ENCODE measurements around the gene VPS26A. TPM values are rescaled to one million over a fixed set of nuclear protein-coding genes. Genes with fewer than 3 reads are reported as not detected.

Gene VPS26A
- polyA plus RNA-seq, 3 donors, result 10.1 to 58.3 (median 42.1) TPM

DNA sequence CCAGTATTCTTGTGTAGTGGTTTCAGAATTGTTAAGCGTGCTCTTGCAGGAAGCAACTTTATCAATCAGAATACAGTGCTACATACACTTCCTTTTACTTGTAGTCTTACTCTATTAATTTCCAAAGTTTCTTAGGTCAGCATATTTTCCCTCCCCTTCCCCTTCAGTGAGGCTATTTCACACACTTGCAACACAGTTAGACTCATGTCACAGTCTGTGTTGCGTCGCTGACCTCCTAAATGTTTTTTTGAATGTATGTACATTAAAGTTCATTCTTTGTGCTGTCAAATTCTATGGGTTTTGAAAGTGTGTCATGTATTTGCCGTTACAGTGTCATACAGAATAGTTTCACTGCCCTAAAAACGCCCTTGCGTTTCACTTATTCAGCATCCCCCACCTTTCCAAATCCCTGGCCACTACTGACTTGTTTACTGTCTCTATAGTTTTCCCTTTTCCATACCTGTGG is 90.7 kb downstream of the VPS26A start:
- peak overlapping the region in 1 of 2 donors; percentile 59 for H3K4me3 Mint-ChIP-seq
- H3K27ac Mint-ChIP-seq, result peak overlapping the region in 4 of 7 donors; percentile 2 to 85 (median 66)
- peaks cover 0 to 8% (median 2%) of the 10 kb centered on the region in 7 donors for H3K9me3 Mint-ChIP-seq
- no CpG with 5 or more reads among the region's 6 CpGs for WGBS (ENCODE audit: insufficient coverage)
- no peak overlapping the region for H3K9ac ChIP-seq (ENCODE audit: insufficient read depth, low read length, poor library complexity, severe bottlenecking)
- peaks cover 16% of the 10 kb centered on the region for H3K4me1 Mint-ChIP-seq
- H3K79me2 ChIP-seq (ENCODE audit: insufficient read depth, low read length), result no peaks in the 10 kb centered on the region
- H3K9me3 ChIP-seq (replicated peaks in 1 of 2; ENCODE audit: control insufficient read depth in 1 of 2, insufficient read depth in 1 of 2, low read length in 2 of 2), result no peaks in the 10 kb centered on the region
- H3K4me1 ChIP-seq (ENCODE audit: control insufficient read depth in 1 of 2, insufficient read depth in 2 of 2, low read length in 2 of 2), result peaks cover 13 to 14% of the 10 kb centered on the region in 2 donors
- H3K27me3 Mint-ChIP-seq (ENCODE audit: low read depth in 3 of 3), result peaks cover 3 to 8% (median 8%) of the 10 kb centered on the region in 3 donors
- H2AFZ ChIP-seq (ENCODE audit: insufficient read depth, low read depth, low read length, poor library complexity, severe bottlenecking), result no peak overlapping the region
- DNase-seq, result peak; percentile 44 to 53 (median 51)
- no peaks in the 10 kb centered on the region for H4K20me1 ChIP-seq (ENCODE audit: insufficient read depth, low read length)
- TF ChIP-seq, protein P1, sequence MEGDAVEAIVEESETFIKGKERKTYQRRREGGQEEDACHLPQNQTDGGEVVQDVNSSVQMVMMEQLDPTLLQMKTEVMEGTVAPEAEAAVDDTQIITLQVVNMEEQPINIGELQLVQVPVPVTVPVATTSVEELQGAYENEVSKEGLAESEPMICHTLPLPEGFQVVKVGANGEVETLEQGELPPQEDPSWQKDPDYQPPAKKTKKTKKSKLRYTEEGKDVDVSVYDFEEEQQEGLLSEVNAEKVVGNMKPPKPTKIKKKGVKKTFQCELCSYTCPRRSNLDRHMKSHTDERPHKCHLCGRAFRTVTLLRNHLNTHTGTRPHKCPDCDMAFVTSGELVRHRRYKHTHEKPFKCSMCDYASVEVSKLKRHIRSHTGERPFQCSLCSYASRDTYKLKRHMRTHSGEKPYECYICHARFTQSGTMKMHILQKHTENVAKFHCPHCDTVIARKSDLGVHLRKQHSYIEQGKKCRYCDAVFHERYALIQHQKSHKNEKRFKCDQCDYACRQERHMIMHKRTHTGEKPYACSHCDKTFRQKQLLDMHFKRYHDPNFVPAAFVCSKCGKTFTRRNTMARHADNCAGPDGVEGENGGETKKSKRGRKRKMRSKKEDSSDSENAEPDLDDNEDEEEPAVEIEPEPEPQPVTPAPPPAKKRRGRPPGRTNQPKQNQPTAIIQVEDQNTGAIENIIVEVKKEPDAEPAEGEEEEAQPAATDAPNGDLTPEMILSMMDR (IDR thresholded peaks at IDR 0.05), result no peak
- H3K36me3 Mint-ChIP-seq, result no peaks in the 10 kb centered on the region
- H3K36me3 ChIP-seq (replicated peaks in 1 of 2; ENCODE audit: control insufficient read depth in 1 of 2, insufficient read depth in 2 of 2, low read length in 2 of 2), result no peaks in the 10 kb centered on the region
- H3K4me3 ChIP-seq (replicated peaks in 1 of 3; ENCODE audit: low read depth in 2 of 3, low read length in 3 of 3), result no peak overlapping the region
- no peak overlapping the region for H3K4me2 ChIP-seq (replicated peaks; ENCODE audit: extremely low read depth, low read length, poor library complexity, severe bottlenecking)
- intact Hi-C loops (cut with micrococcal nuclease), result no loop called here
- H3K27me3 ChIP-seq (ENCODE audit: control insufficient read depth in 2 of 2, insufficient read depth in 2 of 2, low read length in 2 of 2), result no peaks in the 10 kb centered on the region
- no peak overlapping the region for H3K27ac ChIP-seq (ENCODE audit: low read depth in 1 of 2, low read length in 2 of 2)

DNA sequence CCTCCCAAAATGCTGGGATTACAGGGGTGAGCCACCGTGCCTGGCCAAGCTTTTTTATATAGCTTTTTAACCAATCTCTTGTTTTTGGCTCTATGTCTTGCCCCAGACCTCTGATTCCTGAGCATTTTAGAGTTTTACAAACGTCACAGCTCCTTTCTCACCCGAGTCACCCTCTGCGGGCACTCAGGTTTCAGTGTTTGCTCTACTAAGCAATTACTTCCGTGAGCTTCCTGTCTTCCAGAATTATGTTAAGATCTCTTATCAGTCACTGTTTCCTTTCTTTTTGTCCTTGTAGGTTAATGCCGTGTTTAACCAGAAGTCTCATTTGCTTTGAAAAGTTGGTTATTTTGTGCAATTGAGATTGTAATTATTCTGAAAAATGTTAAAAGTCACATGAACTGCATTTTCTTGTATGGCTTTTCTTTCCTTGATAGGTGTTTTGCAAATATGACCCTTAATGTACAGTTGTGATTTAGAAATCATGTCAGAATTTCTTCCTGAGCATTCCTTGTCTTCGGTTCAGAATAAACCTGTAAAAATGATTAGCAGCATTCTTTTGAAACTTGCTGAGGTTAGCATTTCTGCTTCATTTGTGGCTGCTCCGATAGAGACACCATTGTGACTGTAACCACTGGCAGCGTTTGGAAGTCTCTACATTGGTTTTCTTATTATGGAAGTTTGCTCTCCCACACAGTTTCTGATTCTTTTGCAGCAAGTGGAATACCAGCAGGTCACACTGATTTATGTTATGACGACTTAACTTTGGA is 91.6 kb downstream of the VPS26A start:
- Histone ChIP-seq H3K9ac (ENCODE audit: insufficient read depth, low read length, poor library complexity, severe bottlenecking) (no peak overlapping the region), H3K9me3 (replicated peaks in 1 of 2; ENCODE audit: control insufficient read depth in 1 of 2, insufficient read depth in 1 of 2, low read length in 2 of 2) (no peaks in the 10 kb centered on the region), H3K4me2 (replicated peaks; ENCODE audit: extremely low read depth, low read length, poor library complexity, severe bottlenecking) (no peak overlapping the region), H3K36me3 (replicated peaks in 1 of 2; ENCODE audit: control insufficient read depth in 1 of 2, insufficient read depth in 2 of 2, low read length in 2 of 2) (no peaks in the 10 kb centered on the region), H4K20me1 (ENCODE audit: insufficient read depth, low read length) (no peaks in the 10 kb centered on the region), H3K27me3 (ENCODE audit: control insufficient read depth in 2 of 2, insufficient read depth in 2 of 2, low read length in 2 of 2) (no peaks in the 10 kb centered on the region), H2AFZ (ENCODE audit: insufficient read depth, low read depth, low read length, poor library complexity, severe bottlenecking) (no peak overlapping the region), H3K27ac (ENCODE audit: low read depth in 1 of 2, low read length in 2 of 2) (no peak overlapping the region), H3K79me2 (ENCODE audit: insufficient read depth, low read length) (no peaks in the 10 kb centered on the region), H3K4me1 (ENCODE audit: control insufficient read depth in 1 of 2, insufficient read depth in 2 of 2, low read length in 2 of 2) (peaks cover 13 to 14% of the 10 kb centered on the region in 2 donors), H3K4me3 (replicated peaks in 1 of 3; ENCODE audit: low read depth in 2 of 3, low read length in 3 of 3) (no peak overlapping the region)
- peaks cover 16% of the 10 kb centered on the region for H3K4me1 Mint-ChIP-seq
- WGBS (ENCODE audit: insufficient coverage), result 21% methylated on average over 6 of the region's 10 CpGs
- H3K27me3 Mint-ChIP-seq (ENCODE audit: low read depth in 3 of 3), result peaks cover 3 to 8% (median 8%) of the 10 kb centered on the region in 3 donors
- peak overlapping the region in 1 of 2 donors; percentile 64 for H3K4me3 Mint-ChIP-seq
- peak overlapping the region in 5 of 7 donors; percentile 13 to 76 (median 30) for H3K27ac Mint-ChIP-seq
- TF ChIP-seq, protein P1 (IDR thresholded peaks at IDR 0.05), result no peak
- DNase-seq, result peak in 1 of 3 donors; percentile 12
- intact Hi-C loops (cut with micrococcal nuclease), result no loop called here
- peaks cover 0 to 8% (median 2%) of the 10 kb centered on the region in 7 donors for H3K9me3 Mint-ChIP-seq
- no peaks in the 10 kb centered on the region for H3K36me3 Mint-ChIP-seq
